ENCODE data around the gene EZH1. TPM values are rescaled to one million over a fixed set of nuclear protein-coding genes. Genes with fewer than 3 reads are reported as not detected.

Gene EZH1
- total RNA-seq, 4 donors from 2014 or later: 33.2 to 105 (median 51.0) TPM

- Histone ChIP-seq H3K27ac (no peak overlapping the region), H3K4me1 (peaks cover 9% of the 10 kb centered on the region), H3K27me3 (no peaks in the 10 kb centered on the region), H3K9me3 (no peaks in the 10 kb centered on the region), H3K4me3 (no peak overlapping the region), H3K36me3 (no peaks in the 10 kb centered on the region)
- TF ChIP-seq CTCF (IDR thresholded peaks at IDR 0.05) (no peak), POLR2AphosphoS5 (IDR thresholded peaks at IDR 0.05) (no peak), EP300 (IDR thresholded peaks at IDR 0.05) (no peak), POLR2A (IDR thresholded peaks at IDR 0.05) (no peak)
- no peak for DNase-seq (ENCODE audit: low spot score in 2 of 2)
Observed at GRCh38 chr17:42767512-42767911, 22.7 kb upstream of the EZH1 start.

- no peaks in the 10 kb centered on the region for H3K27me3 ChIP-seq
- no peak overlapping the region for H3K4me3 ChIP-seq
- no peak for DNase-seq (ENCODE audit: low spot score in 2 of 2)
- no peaks in the 10 kb centered on the region for H3K9me3 ChIP-seq
- TF ChIP-seq EP300 (IDR thresholded peaks at IDR 0.05) (no peak), POLR2AphosphoS5 (IDR thresholded peaks at IDR 0.05) (no peak), POLR2A (IDR thresholded peaks at IDR 0.05) (no peak), CTCF (IDR thresholded peaks at IDR 0.05) (no peak)
- H3K4me1 ChIP-seq: peaks cover 21% of the 10 kb centered on the region
- no peak overlapping the region for H3K27ac ChIP-seq
- 85% methylated on average over 5 of the region's 6 CpGs for WGBS
- no peaks in the 10 kb centered on the region for H3K36me3 ChIP-seq
Observed at GRCh38 chr17:42766124-42766523, 21.3 kb upstream of the EZH1 start.

- no peak for DNase-seq (ENCODE audit: low spot score in 2 of 2)
- peak overlapping the region; percentile 64 for H3K27ac ChIP-seq
- H3K9me3 ChIP-seq: no peaks in the 10 kb centered on the region
- no peaks in the 10 kb centered on the region for H3K27me3 ChIP-seq
- H3K4me3 ChIP-seq: peak overlapping the region; percentile 63
- no peak for TF ChIP-seq CTCF (IDR thresholded peaks at IDR 0.05)
- TF ChIP-seq POLR2AphosphoS5 (IDR thresholded peaks at IDR 0.05): no peak
- TF ChIP-seq POLR2A (IDR thresholded peaks at IDR 0.05): no peak
- TF ChIP-seq EP300 (IDR thresholded peaks at IDR 0.05): no peak
- WGBS: 47% methylated on average over 12 of the region's 12 CpGs
- peaks cover 40% of the 10 kb centered on the region for H3K4me1 ChIP-seq
- no peaks in the 10 kb centered on the region for H3K36me3 ChIP-seq
Observed at GRCh38 chr17:42761638-42762037, 16.8 kb upstream of the EZH1 start.

- Histone ChIP-seq H3K27ac (peak within 1 kb of the TSS; percentile 64), H3K4me1 (peaks cover 40% of the 10 kb centered on the region), H3K27me3 (no peaks in the 10 kb centered on the region), H3K36me3 (no peaks in the 10 kb centered on the region), H3K9me3 (no peaks in the 10 kb centered on the region), H3K4me3 (peak within 1 kb of the TSS; percentile 63)
- 4% methylated on average over 35 of the region's 92 CpGs for WGBS
- TF ChIP-seq CTCF (IDR thresholded peaks at IDR 0.05) (no peak), EP300 (IDR thresholded peaks at IDR 0.05) (no peak), POLR2AphosphoS5 (IDR thresholded peaks at IDR 0.05) (no peak), POLR2A (IDR thresholded peaks at IDR 0.05) (no peak)
- DNase-seq (ENCODE audit: low spot score in 2 of 2): peak in 1 of 2 donors; percentile 66
Observed at GRCh38 chr17:42760652-42761581, 16.1 kb upstream of the EZH1 start, which contains the start of gene RAMP2. TSS of gene RAMP2 (plus strand) at chr17:42761227. CDS start at chr17:42761262, 35 bp downstream.

- Histone ChIP-seq H3K9me3 (no peaks in the 10 kb centered on the region), H3K36me3 (no peaks in the 10 kb centered on the region), H3K27ac (peak overlapping the region; percentile 64), H3K27me3 (no peaks in the 10 kb centered on the region), H3K4me3 (peak overlapping the region; percentile 63), H3K4me1 (peaks cover 43% of the 10 kb centered on the region)
- whole genome bisulfite sequencing: 52% methylated on average over 11 of the region's 11 CpGs
- TF ChIP-seq EP300 (IDR thresholded peaks at IDR 0.05) (no peak), POLR2AphosphoS5 (IDR thresholded peaks at IDR 0.05) (no peak), CTCF (IDR thresholded peaks at IDR 0.05) (no peak), POLR2A (IDR thresholded peaks at IDR 0.05) (no peak)
- no peak for DNase-seq (ENCODE audit: low spot score in 2 of 2)
Observed at GRCh38 chr17:42759982-42760651, 15.3 kb upstream of the EZH1 start.

Data from suprapubic skin (tissue), 4 donors.